Activated gamma-delta T cell treated with Interleukin-2 at 50 U/mL for 16 hours (primary cell): ENCODE data around the gene BAD.
"Not testable (repeated sequence)": the region's sequence is repeated elsewhere in the genome, so short reads cannot be mapped to it uniquely, and the experiment has no call there.

Source experiments
- DNase-seq: peaks from one replicate; pipeline ENCODE4 v3.0.0-alpha.2; 2020

Gene BAD

GRCh38 chr11:64255135-64256128 lies 29.0 kb downstream of the BAD start:
- no peak for DNase-seq

DNA sequence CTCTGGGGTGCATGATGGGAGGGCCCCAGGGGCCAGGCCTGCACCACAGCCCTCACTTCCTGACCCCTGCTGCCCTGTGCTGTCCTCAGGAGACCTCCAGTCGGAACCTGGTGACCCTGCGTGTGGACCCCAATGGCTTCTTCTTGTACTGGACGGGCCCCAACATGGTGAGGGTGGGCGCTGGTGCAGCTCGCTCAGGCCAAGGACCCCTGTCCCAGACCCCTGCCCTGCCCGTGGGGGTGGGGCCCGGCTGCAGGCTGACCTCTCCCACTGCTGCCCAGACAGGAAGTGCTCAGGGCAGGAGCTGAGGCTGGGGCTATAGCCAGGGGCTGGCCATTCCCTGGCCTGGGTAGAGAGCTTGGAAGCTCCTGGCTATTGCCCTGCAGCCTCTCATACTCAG lies 30.1 kb downstream of the BAD start:
- DNase-seq: no peak

DNA sequence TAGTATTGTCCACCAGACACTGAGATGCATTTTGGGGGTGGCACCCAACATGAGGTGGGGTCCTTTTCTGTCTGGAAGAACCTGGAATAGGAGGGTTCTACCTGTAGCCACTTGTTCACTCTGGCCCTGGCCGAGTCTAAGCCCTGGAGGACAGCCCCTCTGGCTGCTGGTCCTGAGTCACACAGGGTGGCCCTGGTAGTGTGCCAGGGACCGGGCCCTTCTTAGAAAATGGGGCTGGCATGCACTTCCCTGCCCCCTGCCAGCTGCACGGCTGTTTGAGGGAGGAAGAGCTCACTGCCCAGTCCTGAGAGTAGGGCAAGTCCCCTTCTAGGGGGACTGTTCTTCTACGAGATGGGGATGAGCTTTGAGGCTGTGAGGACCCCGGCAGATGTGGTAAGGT lies 31.0 kb downstream of the BAD start:
- DNase-seq: no peak

GRCh38 chr11:64253043-64253442 lies 31.4 kb downstream of the BAD start:
- no peak for DNase-seq

DNA sequence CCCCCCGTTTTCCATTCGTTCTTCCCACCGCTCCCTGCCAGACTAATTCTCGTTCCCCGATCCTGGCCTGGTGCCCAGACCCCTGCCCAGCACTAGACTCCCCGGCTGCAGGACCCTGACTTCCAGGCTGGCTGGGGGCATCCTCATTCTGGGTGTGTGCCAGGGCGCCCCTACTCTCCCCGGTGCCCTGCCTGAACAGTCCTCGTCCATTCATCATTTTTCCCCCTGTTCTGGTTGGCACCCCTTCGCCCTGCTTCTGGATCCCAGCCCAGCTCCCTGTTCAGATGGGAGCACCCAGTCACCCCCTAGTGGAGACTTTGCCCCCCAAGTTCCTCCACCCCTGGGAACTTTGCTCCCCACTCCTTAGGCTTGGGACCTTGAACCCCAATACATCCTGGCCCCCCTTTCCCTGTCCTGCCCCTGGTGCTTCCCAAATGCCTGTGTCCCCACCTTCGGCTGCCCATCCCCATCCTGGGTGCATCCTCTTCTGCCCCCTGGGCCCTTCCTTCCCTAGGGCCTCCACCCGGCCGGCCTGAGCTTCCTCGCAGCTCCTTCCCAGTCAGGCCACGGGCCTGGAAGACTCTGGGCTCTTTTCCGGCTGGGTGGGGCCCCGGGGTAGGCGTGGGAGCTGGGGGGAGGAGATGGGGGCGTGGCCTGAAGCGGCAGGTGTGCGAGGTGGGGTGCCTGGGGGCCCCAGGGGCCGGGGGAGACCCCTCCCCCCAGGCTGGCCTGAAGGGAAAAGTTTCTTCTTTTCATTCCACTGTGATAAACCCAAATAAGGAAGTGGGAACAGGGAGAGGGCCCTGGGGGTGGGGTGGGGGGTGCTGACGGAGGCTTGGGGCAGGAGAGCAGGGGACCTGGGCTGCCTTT lies 32.2 kb downstream of the BAD start:
- no peak for DNase-seq

- DNase-seq: no peak
These were observed 32.8 kb downstream of the BAD start for GRCh38 chr11:64251753-64252002.

GRCh38 chr11:64251016-64251752 lies 33.3 kb downstream of the BAD start, which contains the start of gene PLCB3:
PLCB3 (plus strand) TSS chr11:64251530; CDS start chr11:64251650, 120 bp downstream.
- DNase-seq: peak; percentile 59

DNA sequence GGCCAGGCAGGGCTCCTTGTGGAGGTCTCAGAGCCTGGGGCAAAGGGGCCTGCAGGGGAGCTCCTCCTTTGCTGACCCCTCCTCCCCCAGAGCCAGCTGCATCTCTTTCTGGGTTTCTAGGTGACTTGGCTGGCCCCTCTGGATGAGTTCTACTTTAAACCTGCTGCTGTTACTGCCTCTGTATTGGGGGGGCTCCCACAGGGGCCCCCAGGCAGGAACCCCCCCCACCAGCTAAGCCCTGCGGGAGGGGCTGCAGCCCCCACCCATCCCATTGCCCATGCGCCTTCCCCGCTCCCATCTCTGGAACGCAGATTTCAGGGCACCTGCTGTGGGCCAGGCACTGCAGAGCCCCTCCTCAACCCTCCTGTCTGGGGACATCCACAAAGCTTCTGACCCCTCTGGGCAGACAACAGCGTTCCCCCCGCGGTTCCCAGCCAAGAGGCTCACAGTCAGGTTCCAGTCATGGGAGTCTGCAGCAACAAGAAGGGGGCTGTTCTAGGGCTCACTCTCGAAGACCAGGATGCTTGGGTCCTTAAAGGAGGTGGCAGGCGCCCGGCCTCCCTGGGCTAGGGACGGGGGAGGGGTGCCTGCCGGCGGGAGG lies 34.0 kb downstream of the BAD start:
- no peak for DNase-seq

GRCh38 chr11:64249563-64250414 lies 34.7 kb downstream of the BAD start:
- DNase-seq: no peak

DNA sequence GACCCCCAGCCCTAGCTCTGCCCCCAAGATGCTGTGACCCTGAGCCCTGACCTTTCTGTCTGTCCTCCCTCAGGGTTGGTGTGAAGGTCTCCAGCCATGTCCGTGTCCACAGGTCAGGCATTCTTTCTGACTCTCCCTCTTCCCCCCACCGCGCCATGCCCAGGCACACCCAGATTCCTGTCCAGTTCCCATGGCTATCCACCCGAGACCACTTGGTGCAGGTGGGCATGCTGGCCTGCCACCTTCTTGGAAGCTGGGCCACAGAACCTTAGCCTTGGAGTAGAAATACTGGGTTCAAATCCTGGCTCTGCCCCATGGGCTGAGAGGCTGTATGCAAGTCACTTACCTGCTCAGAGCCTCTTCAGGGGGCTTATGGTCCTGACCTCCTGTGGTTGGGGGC lies 35.4 kb downstream of the BAD start:
- DNase-seq: no peak

- DNase-seq: no peak
These were observed 35.9 kb downstream of the BAD start for GRCh38 chr11:64248578-64248977.

- DNase-seq: no peak
These were observed 36.5 kb downstream of the BAD start for GRCh38 chr11:64247729-64248531.

DNA sequence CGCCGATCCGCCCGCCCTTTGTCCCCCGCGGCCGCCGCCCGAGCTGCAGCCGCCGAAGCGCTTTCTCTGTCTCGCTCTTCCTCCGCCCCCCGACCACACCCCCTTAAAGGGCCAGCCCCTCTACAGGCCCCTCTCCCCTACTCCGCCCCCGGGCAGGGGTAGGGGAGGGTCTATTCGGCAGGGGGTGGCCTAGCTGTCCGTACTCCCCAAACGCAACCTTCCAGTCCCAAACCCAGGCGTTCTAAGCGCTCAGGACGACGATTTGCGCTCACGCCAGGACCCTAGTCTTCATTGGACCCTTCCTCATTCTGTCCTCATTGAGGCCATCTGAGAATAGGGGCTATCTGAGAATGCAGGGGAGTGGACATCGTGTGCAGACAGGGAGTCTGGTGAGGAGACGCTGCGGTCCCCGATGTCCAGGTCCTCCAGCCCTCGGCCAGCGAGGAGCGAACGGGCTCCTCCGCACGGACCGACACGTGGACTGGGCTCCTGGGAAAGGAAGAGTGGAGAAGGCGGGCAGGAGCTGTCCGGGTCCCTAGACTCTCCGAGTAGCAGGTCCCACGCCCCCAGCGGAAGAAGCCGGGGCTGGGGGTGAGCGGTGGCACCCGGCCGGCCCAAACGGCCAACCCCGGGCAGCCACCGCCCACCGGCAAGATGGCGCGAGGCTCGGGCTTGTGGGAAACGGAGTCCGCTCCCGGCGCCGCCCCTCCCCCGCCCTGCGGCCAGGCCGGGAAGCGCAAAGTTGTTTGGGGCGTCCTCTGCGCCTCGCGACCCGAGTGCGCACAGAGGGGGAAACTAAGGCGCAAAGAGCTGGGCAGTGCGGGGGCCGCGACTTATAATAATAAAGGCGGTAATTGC lies 37.4 kb downstream of the BAD start, which contains the start of gene PPP1R14B:
TSS of gene PPP1R14B (minus strand) at position 73 of the 858 bp plus-strand sequence. CDS start 270 bp downstream, outside the sequence.
- DNase-seq: peak; percentile 79

- DNase-seq: not testable (repeated sequence)
These were observed 37.9 kb downstream of the BAD start for GRCh38 chr11:64246621-64246870.

GRCh38 chr11:64245797-64246620 lies 38.5 kb downstream of the BAD start:
- DNase-seq: peak; percentile 70

- DNase-seq: peak; percentile 73
These were observed 39.1 kb downstream of the BAD start for GRCh38 chr11:64245401-64245796.

DNA sequence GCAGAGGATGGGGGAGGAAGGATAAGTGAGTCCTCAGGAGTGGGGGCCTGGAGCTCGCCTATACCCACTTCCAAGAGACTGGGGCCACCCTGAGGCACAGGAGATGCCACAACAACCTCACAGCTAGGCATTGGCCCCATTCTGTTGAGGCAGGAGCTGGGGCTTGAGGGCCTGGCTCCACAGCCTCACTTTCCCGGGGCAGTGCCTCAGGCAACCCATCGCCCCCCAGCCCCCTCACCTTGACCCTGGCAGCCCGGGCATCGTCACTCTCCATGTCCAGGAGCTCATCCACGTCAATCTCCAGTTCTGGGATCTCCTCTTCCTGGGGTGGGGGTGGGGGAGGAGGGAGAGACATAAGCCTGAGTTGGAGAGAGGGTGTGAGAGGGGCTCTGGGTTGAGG lies 39.5 kb downstream of the BAD start:
- DNase-seq: no peak

- no peak for DNase-seq
These were observed 40.4 kb downstream of the BAD start for GRCh38 chr11:64244107-64244506.

GRCh38 chr11:64243236-64243854 lies 41.1 kb downstream of the BAD start:
- no peak for DNase-seq
